ENCODE results near the gene C1orf159. TPM values are rescaled to one million over a fixed set of nuclear protein-coding genes. Genes with fewer than 3 reads are reported as not detected.

The C1orf159 gene
- total and polyA plus RNA-seq, 2 experiments from 2014 or later: 9.6 to 21.5 TPM

- Mint-ChIP-seq H3K36me3 (ENCODE audit: low read depth) (no peaks in the 10 kb centered on the region), H3K27me3 (ENCODE audit: insufficient read depth, low read depth, poor library complexity) (peaks cover 8% of the 10 kb centered on the region), H3K9me3 (peaks cover 8% of the 10 kb centered on the region; the same call in 2 of the 3 replicates), H3K27ac (no peak overlapping the region), H3K4me3 (no peak overlapping the region), H3K4me1 (peaks cover 2% of the 10 kb centered on the region; the same call in 1 of the 3 replicates)
- no peak overlapping the region for H3K4me2 ChIP-seq
- no peaks in the 10 kb centered on the region; the same call in 1 of the 2 replicates for H3F3A ChIP-seq (replicated peaks; ENCODE audit: low read depth)
- no peak overlapping the region for H3K4me3 ChIP-seq
- no peaks in the 10 kb centered on the region for H3K9me2 ChIP-seq (ENCODE audit: insufficient read depth)
- TF ChIP-seq EZH2 (IDR thresholded peaks at IDR 0.05; ENCODE audit: low read depth, unreplicated experiment): no peak
- TF ChIP-seq EZH2phosphoT487 (IDR thresholded peaks at IDR 0.05; ENCODE audit: unreplicated experiment): no peak
- TF ChIP-seq CTCF (conservative IDR thresholded peaks at IDR 0.05; ENCODE audit: low read depth in 2 of 2): no peak
- TF ChIP-seq REST (IDR thresholded peaks at IDR 0.05; ENCODE audit: unreplicated experiment): no peak
- no peak for TF ChIP-seq ZNF331 (CRISPR knock-in tag; IDR thresholded peaks at IDR 0.05; ENCODE audit: low read depth)
- TF ChIP-seq ZNF114 (CRISPR knock-in tag; IDR thresholded peaks at IDR 0.05): no peak
- no peak for TF ChIP-seq ZNF462 (CRISPR knock-in tag; IDR thresholded peaks at IDR 0.05)
- TF ChIP-seq CREB1 (CRISPR knock-in tag; IDR thresholded peaks at IDR 0.05; ENCODE audit: low read depth): no peak
- no peak for TF ChIP-seq ETS1 (IDR thresholded peaks at IDR 0.05)
- no peak for TF ChIP-seq STAT1 (IDR thresholded peaks at IDR 0.05; ENCODE audit: unreplicated experiment)
- no peak for TF ChIP-seq JUNB (IDR thresholded peaks at IDR 0.05; ENCODE audit: unreplicated experiment)
- no peak for TF ChIP-seq POLR2AphosphoS5 (IDR thresholded peaks at IDR 0.05; ENCODE audit: low read depth)
- TF ChIP-seq NANOG (IDR thresholded peaks at IDR 0.05; ENCODE audit: borderline replicate concordance): no peak
- H3K27me3 ChIP-seq (ENCODE audit: insufficient read depth): no peaks in the 10 kb centered on the region
- no peaks in the 10 kb centered on the region for H4K20me1 ChIP-seq (replicated peaks; ENCODE audit: insufficient read depth)
- H3K79me2 ChIP-seq (replicated peaks; ENCODE audit: insufficient read depth): no peaks in the 10 kb centered on the region
- no peak overlapping the region for H2AFZ ChIP-seq
- no peaks in the 10 kb centered on the region for H3K4me1 ChIP-seq (ENCODE audit: insufficient read depth)
- ATAC-seq (no peak), DNase-seq (ENCODE audit: low spot score) (no peak)
- no peaks in the 10 kb centered on the region for H3K36me3 ChIP-seq (ENCODE audit: insufficient read depth)
- H3K27ac ChIP-seq (ENCODE audit: low read depth): no peak overlapping the region
These were observed 9.1 kb upstream of the C1orf159 start for GRCh38 chr1:1124786-1125642.
